ENCODE results near the gene PGM2.

The PGM2 gene

GRCh38 chr4:37902738-37903693 is 76.5 kb downstream of the PGM2 start:
- DNase-seq (ENCODE audit: low read depth in 2 of 2): no peak

DNA sequence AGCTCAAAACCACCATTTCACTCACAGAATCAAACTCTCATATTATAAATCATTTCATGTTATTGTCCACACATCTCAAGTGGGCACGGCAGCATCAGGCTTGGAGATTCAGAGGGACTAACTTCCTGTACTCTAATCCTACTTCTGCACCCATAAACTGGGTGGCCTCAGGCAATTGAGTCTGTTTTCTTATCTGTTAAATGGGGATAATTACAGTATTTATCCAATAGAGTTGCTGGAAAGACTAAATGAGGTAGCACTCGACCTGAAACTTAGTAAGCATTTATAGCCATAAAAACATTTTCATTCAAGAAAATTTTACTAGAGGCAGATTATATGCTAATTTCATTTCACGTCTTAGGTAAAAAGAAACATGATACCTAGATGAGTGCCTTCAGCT is 77.4 kb downstream of the PGM2 start:
- no peak for DNase-seq (ENCODE audit: low read depth in 2 of 2)

GRCh38 chr4:37904824-37905223 is 78.3 kb downstream of the PGM2 start:
- no peak for DNase-seq (ENCODE audit: low read depth in 2 of 2)

DNA sequence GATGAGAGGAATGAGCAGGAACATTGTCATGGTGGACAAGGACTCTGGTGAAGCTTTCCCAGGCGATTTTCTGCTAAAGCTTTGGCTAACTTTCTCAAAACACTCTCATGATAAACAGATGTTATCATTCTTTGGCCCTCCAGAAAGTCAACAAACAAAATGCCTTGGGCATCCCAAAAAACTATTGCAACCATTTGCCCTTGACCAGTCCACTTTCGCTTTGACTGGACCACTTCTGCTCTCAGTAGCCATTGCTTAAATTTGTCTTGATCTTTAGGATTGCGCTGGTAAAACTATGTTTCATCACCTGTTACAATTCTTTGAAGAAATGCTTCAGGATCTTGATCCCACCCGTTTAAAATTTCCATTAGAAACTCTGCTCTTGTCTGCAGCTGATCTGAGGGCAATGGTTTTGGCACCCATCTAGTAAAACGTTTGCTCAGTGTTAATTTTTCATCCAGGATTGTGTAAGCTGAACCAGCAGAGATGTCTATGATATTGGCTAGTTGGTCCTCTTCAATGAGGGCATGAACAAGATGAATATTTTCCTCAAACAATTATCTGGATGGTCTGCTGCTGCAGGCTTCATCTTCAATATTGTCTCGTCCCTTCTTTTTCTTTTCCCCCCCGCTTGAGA is 79.2 kb downstream of the PGM2 start:
- no peak for DNase-seq (ENCODE audit: low read depth in 2 of 2)

- no peak for DNase-seq (ENCODE audit: low read depth in 2 of 2)
These were observed 82.2 kb downstream of the PGM2 start for GRCh38 chr4:37908488-37909331.

GRCh38 chr4:37909332-37910090 is 83.0 kb downstream of the PGM2 start:
- no peak for DNase-seq (ENCODE audit: low read depth in 2 of 2)

DNA sequence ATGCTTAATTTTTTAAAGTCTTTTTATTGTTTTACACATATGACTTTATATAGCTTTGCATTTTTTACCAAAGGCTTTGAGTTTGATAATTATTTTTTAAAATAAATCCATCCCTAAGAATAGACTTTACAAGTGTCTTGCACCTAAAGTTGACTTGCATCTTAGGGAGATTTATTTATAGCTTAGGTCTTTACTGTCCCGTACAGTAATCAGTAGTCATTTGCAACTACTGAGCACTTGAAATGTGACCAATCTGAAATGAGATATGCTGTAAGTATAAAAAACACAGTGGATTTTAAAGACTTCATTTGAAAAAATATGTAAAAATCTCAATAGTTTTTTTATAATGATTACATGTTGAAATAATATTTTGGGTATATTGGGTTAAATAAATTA is 83.6 kb downstream of the PGM2 start:
- DNase-seq (ENCODE audit: low read depth in 2 of 2): no peak

All from stimulated activated CD8-positive, alpha-beta memory T cell treated with anti-CD3 and anti-CD28 coated beads, Interleukin-2, amount 100 ng/mL, for 1 hour (primary cell).